Loucy (cell line): ENCODE data around the gene SRD5A3.

ENCODE experiments used
- H2AFZ ChIP-seq: fragments of 200-600 bp; sonication (generic); 2 replicates; pipeline ENCODE4 v1.6.0; 2016; ENCODE audit warnings: antibody characterized with exemption, mild to moderate bottlenecking, low read length, moderate library complexity
- H3F3A ChIP-seq: fragments of 200-600 bp; 2 replicates; pipeline ENCODE4 v1.6.0; 2016; ENCODE audit warnings: antibody characterized with exemption, low read depth, mild to moderate bottlenecking
- H3K27me3 ChIP-seq: fragments of 200-600 bp; sonication (generic); 2 replicates; pipeline ENCODE4 v1.6.1; 2014; ENCODE audit warnings: low read length, mild to moderate bottlenecking; ENCODE audit not compliant: insufficient read depth, poor library complexity, severe bottlenecking
- H3K36me3 ChIP-seq: fragments of 200-600 bp; sonication (generic); 2 replicates; pipeline ENCODE4 v1.6.1; 2016; ENCODE audit warnings: low read length; ENCODE audit not compliant: insufficient read depth
- H3K4me1 ChIP-seq: fragments of 200-600 bp; sonication (generic); 2 replicates; pipeline ENCODE4 v1.5.1; 2014; ENCODE audit warnings: low read length, mild to moderate bottlenecking; ENCODE audit not compliant: insufficient read depth, poor library complexity, severe bottlenecking
- H3K4me2 ChIP-seq: fragments of 200-600 bp; sonication (generic); 2 replicates; pipeline ENCODE4 v1.6.0; 2014; ENCODE audit warnings: antibody characterized with exemption, low read length, low read depth, mild to moderate bottlenecking; ENCODE audit not compliant: poor library complexity, severe bottlenecking
- H3K4me3 ChIP-seq: fragments of 200-600 bp; sonication (generic); 2 replicates; pipeline ENCODE4 v1.5.1; 2014; ENCODE audit warnings: low read length, mild to moderate bottlenecking, mixed read lengths; ENCODE audit not compliant: poor library complexity, severe bottlenecking
- H3K79me2 ChIP-seq: fragments of 200-600 bp; sonication (generic); 2 replicates; pipeline ENCODE4 v1.6.1; 2014; ENCODE audit warnings: low read length; ENCODE audit not compliant: insufficient read depth
- H3K9ac ChIP-seq: fragments of 200-600 bp; sonication (generic); 2 replicates; pipeline ENCODE4 v1.6.0; 2014; ENCODE audit warnings: mild to moderate bottlenecking, low read depth, low read length, moderate library complexity; ENCODE audit not compliant: poor library complexity, severe bottlenecking
- H3K9me2 ChIP-seq: fragments of 200-600 bp; sonication (generic); replicated peaks from 2 replicates; pipeline ENCODE4 v1.6.1; 2016; ENCODE audit warnings: low read depth, low read length, mixed read lengths
- H3K9me3 ChIP-seq: fragments of 200-600 bp; sonication (generic); 2 replicates; pipeline ENCODE4 v1.6.1; 2014; ENCODE audit warnings: mild to moderate bottlenecking, antibody characterized with exemption, low read length, low read depth; ENCODE audit not compliant: insufficient read depth
- H4K20me1 ChIP-seq: fragments of 200-600 bp; sonication (generic); 2 replicates; pipeline ENCODE4 v1.6.0; 2014; ENCODE audit warnings: antibody characterized with exemption, low read length, mild to moderate bottlenecking; ENCODE audit not compliant: insufficient read depth, poor library complexity, severe bottlenecking
- CTCF ChIP-seq: fragments of 200-600 bp; sonication (generic); conservative IDR thresholded peaks from 2 replicates; pipeline ENCODE4 v1.5.1; 2014; ENCODE audit warnings: mild to moderate bottlenecking, antibody characterized with exemption, low read length
- EZH2phosphoT487 ChIP-seq: fragments of 200-600 bp; IDR thresholded peaks from 2 replicates; pipeline ENCODE4 v1.6.1; 2018; ENCODE audit warnings: antibody characterized with exemption, mild to moderate bottlenecking, moderate library complexity, borderline replicate concordance

SRD5A3 gene

GRCh38 chr4:55406545-55406944 is 60.5 kb downstream of the SRD5A3 start:
- no peaks in the 10 kb centered on the region for H3K27me3 ChIP-seq
- H3F3A ChIP-seq: no peaks in the 10 kb centered on the region
- H3K4me2 ChIP-seq: peak overlapping the region; percentile 16
- no peaks in the 10 kb centered on the region for H3K9me3 ChIP-seq
- H3K36me3 ChIP-seq: peaks cover 17% of the 10 kb centered on the region
- H3K79me2 ChIP-seq: peaks cover 88% of the 10 kb centered on the region
- H3K4me3 ChIP-seq: no peak overlapping the region
- TF ChIP-seq EZH2phosphoT487: no peak
- H3K9ac ChIP-seq: no peak overlapping the region
- peaks cover 78% of the 10 kb centered on the region for H4K20me1 ChIP-seq
- peaks cover 15% of the 10 kb centered on the region for H3K4me1 ChIP-seq
- no peaks in the 10 kb centered on the region for H3K9me2 ChIP-seq
- H2AFZ ChIP-seq: no peak overlapping the region

- Histone ChIP-seq H3K27me3 (no peaks in the 10 kb centered on the region), H3K4me2 (peak overlapping the region; percentile 16), H3K79me2 (peaks cover 90% of the 10 kb centered on the region), H4K20me1 (peaks cover 80% of the 10 kb centered on the region), H2AFZ (no peak overlapping the region), H3K9ac (no peak overlapping the region), H3K4me3 (no peak overlapping the region), H3K9me3 (no peaks in the 10 kb centered on the region), H3K9me2 (no peaks in the 10 kb centered on the region), H3K36me3 (peaks cover 22% of the 10 kb centered on the region), H3F3A (no peaks in the 10 kb centered on the region), H3K4me1 (peaks cover 15% of the 10 kb centered on the region)
- no peak for TF ChIP-seq CTCF
- no peak for TF ChIP-seq EZH2phosphoT487
These were observed 61.1 kb downstream of the SRD5A3 start for GRCh38 chr4:55407119-55407518.

GRCh38 chr4:55407764-55408163 is 61.7 kb downstream of the SRD5A3 start:
- H3K4me2 ChIP-seq: peak overlapping the region; percentile 16
- no peak for TF ChIP-seq EZH2phosphoT487
- no peak for TF ChIP-seq CTCF
- H3K9ac ChIP-seq: no peak overlapping the region
- no peaks in the 10 kb centered on the region for H3K27me3 ChIP-seq
- peaks cover 15% of the 10 kb centered on the region for H3K4me1 ChIP-seq
- no peak overlapping the region for H3K4me3 ChIP-seq
- no peaks in the 10 kb centered on the region for H3K9me3 ChIP-seq
- peaks cover 90% of the 10 kb centered on the region for H3K79me2 ChIP-seq
- no peaks in the 10 kb centered on the region for H3F3A ChIP-seq
- no peaks in the 10 kb centered on the region for H3K9me2 ChIP-seq
- H2AFZ ChIP-seq: no peak overlapping the region
- H3K36me3 ChIP-seq: peaks cover 22% of the 10 kb centered on the region
- H4K20me1 ChIP-seq: peaks cover 78% of the 10 kb centered on the region

- peaks cover 15% of the 10 kb centered on the region for H3K4me1 ChIP-seq
- H2AFZ ChIP-seq: no peak overlapping the region
- H3K4me3 ChIP-seq: no peak overlapping the region
- no peaks in the 10 kb centered on the region for H3K9me3 ChIP-seq
- TF ChIP-seq CTCF (peak; percentile 59), EZH2phosphoT487 (no peak)
- H4K20me1 ChIP-seq: peaks cover 79% of the 10 kb centered on the region
- no peak overlapping the region for H3K9ac ChIP-seq
- H3K79me2 ChIP-seq: peaks cover 83% of the 10 kb centered on the region
- H3F3A ChIP-seq: no peaks in the 10 kb centered on the region
- no peaks in the 10 kb centered on the region for H3K9me2 ChIP-seq
- H3K4me2 ChIP-seq: peak overlapping the region; percentile 16
- no peaks in the 10 kb centered on the region for H3K27me3 ChIP-seq
- H3K36me3 ChIP-seq: peaks cover 15% of the 10 kb centered on the region; the same call in 1 of the 2 replicates
These were observed 63.6 kb downstream of the SRD5A3 start for GRCh38 chr4:55409468-55410171.
